Measurements from ENCODE around the gene MDH2. TPM values are rescaled to one million over a fixed set of nuclear protein-coding genes. Genes with fewer than 3 reads are reported as not detected.
"Not testable (repeated sequence)": the region's sequence is repeated elsewhere in the genome, so short reads cannot be mapped to it uniquely, and the experiment has no call there.

MDH2 gene
- total RNA-seq, 2 donors from 2014 or later: 162 to 170 TPM

DNA sequence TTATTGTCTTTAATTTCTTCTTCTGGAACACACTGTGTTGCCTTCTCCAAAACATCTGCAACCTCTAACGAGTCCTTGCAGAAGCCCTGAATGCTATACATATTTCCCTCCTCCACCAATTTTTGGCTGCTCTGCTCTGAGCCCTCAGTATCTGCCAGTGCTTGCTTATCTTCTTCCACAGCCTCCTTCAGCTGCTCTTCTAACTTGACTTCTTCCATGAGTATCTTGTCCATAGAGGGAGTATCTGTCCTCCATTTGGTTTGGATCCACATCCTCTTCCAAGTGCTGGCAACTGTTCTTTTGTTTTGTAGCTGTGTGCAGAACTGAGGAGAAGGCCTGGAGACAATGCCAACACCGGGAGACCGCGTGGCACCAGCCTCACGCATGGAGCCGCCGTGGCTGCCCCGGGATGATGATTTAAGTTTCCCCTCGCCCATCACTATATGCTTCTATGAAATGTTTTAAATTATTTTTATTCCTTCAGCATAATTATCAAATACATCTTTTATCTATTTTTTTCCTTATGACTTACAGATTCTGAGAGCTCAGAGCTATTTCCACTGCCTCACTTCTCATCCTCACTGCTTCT is 65.2 kb downstream of the MDH2 start:
- not testable (repeated sequence) for H3K4me1 Mint-ChIP-seq (ENCODE audit: low read depth); H3K27ac Mint-ChIP-seq; H3K27me3 Mint-ChIP-seq (ENCODE audit: low read depth); H3K9me3 Mint-ChIP-seq; H3K4me3 Mint-ChIP-seq; DNase-seq; ATAC-seq (replicated peaks in 1 of 2); H3K36me3 Mint-ChIP-seq (ENCODE audit: insufficient read depth in 2 of 2)

DNA sequence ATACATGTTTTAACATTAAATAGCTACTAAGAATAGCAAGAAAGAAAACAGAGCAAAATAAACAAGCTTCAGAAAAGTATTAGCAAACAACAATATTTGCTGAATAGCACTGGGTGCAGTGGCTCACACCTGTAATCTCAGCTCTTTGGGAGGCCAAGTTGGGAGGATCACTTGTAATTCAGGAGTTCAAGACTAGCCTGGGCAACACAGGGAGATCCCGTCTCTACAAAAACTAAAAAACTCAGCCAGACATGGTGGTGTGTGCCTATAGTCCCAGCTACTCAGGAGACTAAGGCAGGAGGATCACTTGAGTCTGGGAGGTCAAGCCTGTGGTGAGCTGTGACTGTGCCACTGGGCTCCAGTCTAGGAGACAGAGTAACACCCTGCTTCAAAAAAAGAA is 66.8 kb downstream of the MDH2 start:
- not testable (repeated sequence) for H3K36me3 Mint-ChIP-seq (ENCODE audit: insufficient read depth in 2 of 2); H3K27me3 Mint-ChIP-seq (ENCODE audit: low read depth); ATAC-seq (replicated peaks in 1 of 2); H3K4me1 Mint-ChIP-seq (ENCODE audit: low read depth); H3K27ac Mint-ChIP-seq; H3K4me3 Mint-ChIP-seq; DNase-seq; H3K9me3 Mint-ChIP-seq

Other genes starting within 250 kb of the MDH2 start
- under 1 TPM in 1 of 2 donors, not detected in 1; 0.46 TPM for gene CCL24, start 234.3 kb upstream of the MDH2 start, total RNA-seq
- 10 to 100 TPM; 57.2 to 58.6 TPM for gene RHBDD2, start 169.1 kb upstream of the MDH2 start, total RNA-seq
- 10 to 100 TPM; 31.6 to 42.7 TPM for gene POR, start 133.0 kb upstream of the MDH2 start, total RNA-seq
- 10 to 100 TPM; 23.5 to 25.4 TPM for gene TMEM120A, start 53.5 kb upstream of the MDH2 start, total RNA-seq
- 10 to 100 TPM; 52.0 to 54.6 TPM for gene STYXL1, start 106 bp upstream of the MDH2 start, total RNA-seq
- gene SRRM3, start 153.8 kb downstream of the MDH2 start, total RNA-seq: under 1 TPM in 1 of 2 donors, not detected in 1; 0.12 TPM

Measured in activated T-cell treated with anti-CD3 and anti-CD28 coated beads, Interleukin-2, amount 50 U/mL, for 72 hours (primary cell).